Measurements from ENCODE around the gene RAD51.

Gene RAD51

GRCh38 chr15:40759961-40760360 is 65.0 kb downstream of the RAD51 start:
- no peak for DNase-seq (ENCODE audit: extremely low read depth in 1 of 2, low read depth in 1 of 2)

GRCh38 chr15:40762919-40763800 is 68.2 kb downstream of the RAD51 start:
- DNase-seq (ENCODE audit: extremely low read depth in 1 of 2, low read depth in 1 of 2) = no peak

- no peak for DNase-seq (ENCODE audit: extremely low read depth in 1 of 2, low read depth in 1 of 2)
Observed at GRCh38 chr15:40763801-40764628, 69.0 kb downstream of the RAD51 start, which contains the start of gene GCHFR. Gene GCHFR, plus strand, starts transcription at chr15:40764068. Its CDS starts 113 bp downstream, at chr15:40764181.

- DNase-seq (ENCODE audit: extremely low read depth in 1 of 2, low read depth in 1 of 2) = no peak
Observed at GRCh38 chr15:40764629-40765103, 69.7 kb downstream of the RAD51 start.

- DNase-seq (ENCODE audit: extremely low read depth in 1 of 2, low read depth in 1 of 2) = no peak
Observed at GRCh38 chr15:40766194-40766815, 71.3 kb downstream of the RAD51 start.

GRCh38 chr15:40766906-40767837 is 72.2 kb downstream of the RAD51 start:
- no peak for DNase-seq (ENCODE audit: extremely low read depth in 1 of 2, low read depth in 1 of 2)

GRCh38 chr15:40767838-40768500 is 73.0 kb downstream of the RAD51 start:
- DNase-seq (ENCODE audit: extremely low read depth in 1 of 2, low read depth in 1 of 2) = no peak

GRCh38 chr15:40768521-40769273 is 73.7 kb downstream of the RAD51 start:
- no peak for DNase-seq (ENCODE audit: extremely low read depth in 1 of 2, low read depth in 1 of 2)

- DNase-seq (ENCODE audit: extremely low read depth in 1 of 2, low read depth in 1 of 2) = peak in 1 of 2 donors; percentile 65
Observed at GRCh38 chr15:40769274-40770146, 74.5 kb downstream of the RAD51 start, which contains the start of gene C15orf62. Gene C15orf62, plus strand, starts transcription at chr15:40769980. Its CDS starts 516 bp downstream, at chr15:40770496.

GRCh38 chr15:40770147-40770721 is 75.3 kb downstream of the RAD51 start:
- DNase-seq (ENCODE audit: extremely low read depth in 1 of 2, low read depth in 1 of 2) = no peak

- no peak for DNase-seq (ENCODE audit: extremely low read depth in 1 of 2, low read depth in 1 of 2)
Observed at GRCh38 chr15:40771242-40771641, 76.3 kb downstream of the RAD51 start.

GRCh38 chr15:40772014-40772413 is 77.0 kb downstream of the RAD51 start:
- no peak for DNase-seq (ENCODE audit: extremely low read depth in 1 of 2, low read depth in 1 of 2)

- DNase-seq (ENCODE audit: extremely low read depth in 1 of 2, low read depth in 1 of 2) = no peak
Observed at GRCh38 chr15:40773496-40773895, 78.5 kb downstream of the RAD51 start.

GRCh38 chr15:40773902-40774301 is 78.9 kb downstream of the RAD51 start:
- no peak for DNase-seq (ENCODE audit: extremely low read depth in 1 of 2, low read depth in 1 of 2)

- no peak for DNase-seq (ENCODE audit: extremely low read depth in 1 of 2, low read depth in 1 of 2)
Observed at GRCh38 chr15:40775007-40775406, 80.0 kb downstream of the RAD51 start.

GRCh38 chr15:40775740-40776536 is 81.0 kb downstream of the RAD51 start:
- no peak for DNase-seq (ENCODE audit: extremely low read depth in 1 of 2, low read depth in 1 of 2)

All from stimulated activated CD8-positive, alpha-beta memory T cell treated with anti-CD3 and anti-CD28 coated beads, Interleukin-7, amount 100 ng/mL, for 48 hours (primary cell).